ENCODE results near the gene DNAJC24. TPM values are rescaled to one million over a fixed set of nuclear protein-coding genes. Genes with fewer than 3 reads are reported as not detected.

Gene DNAJC24
- total and polyA plus RNA-seq, 2 experiments from 2014 or later: 20.3 to 21.3 TPM

GRCh38 chr11:31327417-31327816 is 42.2 kb upstream of the DNAJC24 start:
- Histone ChIP-seq H3K4me3 (no peak overlapping the region), H3K36me3 (ENCODE audit: insufficient read depth) (no peaks in the 10 kb centered on the region), H3K4me1 (ENCODE audit: insufficient read depth) (no peaks in the 10 kb centered on the region), H3K79me2 (replicated peaks; ENCODE audit: insufficient read depth) (no peaks in the 10 kb centered on the region), H3K4me2 (no peak overlapping the region), H3K27me3 (ENCODE audit: insufficient read depth) (no peaks in the 10 kb centered on the region), H2AFZ (no peak overlapping the region), H3K9me2 (ENCODE audit: insufficient read depth) (no peaks in the 10 kb centered on the region; the same call in 1 of the 2 replicates), H3F3A (replicated peaks; ENCODE audit: low read depth) (no peaks in the 10 kb centered on the region), H3K27ac (ENCODE audit: low read depth) (no peak overlapping the region), H4K20me1 (replicated peaks; ENCODE audit: insufficient read depth) (no peaks in the 10 kb centered on the region)
- TF ChIP-seq ZNF462 (CRISPR knock-in tag; IDR thresholded peaks at IDR 0.05): no peak
- TF ChIP-seq ZNF331 (CRISPR knock-in tag; IDR thresholded peaks at IDR 0.05; ENCODE audit: low read depth): no peak
- Mint-ChIP-seq H3K4me3 (no peak overlapping the region), H3K36me3 (ENCODE audit: low read depth) (peaks cover 3% of the 10 kb centered on the region; the same call in 2 of the 3 replicates), H3K27ac (no peak overlapping the region), H3K27me3 (ENCODE audit: insufficient read depth, low read depth, poor library complexity) (no peaks in the 10 kb centered on the region), H3K9me3 (peaks cover 14% of the 10 kb centered on the region; the same call in 2 of the 3 replicates), H3K4me1 (no peaks in the 10 kb centered on the region)
- no peak for DNase-seq (ENCODE audit: low spot score)
- ATAC-seq: no peak

- Histone ChIP-seq H3K4me2 (no peak overlapping the region), H3F3A (replicated peaks; ENCODE audit: low read depth) (no peaks in the 10 kb centered on the region), H3K79me2 (replicated peaks; ENCODE audit: insufficient read depth) (no peaks in the 10 kb centered on the region), H3K36me3 (ENCODE audit: insufficient read depth) (no peaks in the 10 kb centered on the region), H4K20me1 (replicated peaks; ENCODE audit: insufficient read depth) (no peaks in the 10 kb centered on the region), H3K27ac (ENCODE audit: low read depth) (no peak overlapping the region), H3K4me1 (ENCODE audit: insufficient read depth) (no peaks in the 10 kb centered on the region), H3K27me3 (ENCODE audit: insufficient read depth) (no peaks in the 10 kb centered on the region), H3K4me3 (no peak overlapping the region), H2AFZ (no peak overlapping the region), H3K9me2 (ENCODE audit: insufficient read depth) (no peaks in the 10 kb centered on the region; the same call in 1 of the 2 replicates)
- DNase-seq (ENCODE audit: low spot score): no peak
- peaks cover 14% of the 10 kb centered on the region; the same call in 2 of the 3 replicates for H3K9me3 Mint-ChIP-seq
- H3K4me1 Mint-ChIP-seq: no peaks in the 10 kb centered on the region
- peaks cover 3% of the 10 kb centered on the region; the same call in 2 of the 3 replicates for H3K36me3 Mint-ChIP-seq (ENCODE audit: low read depth)
- peaks cover 4% of the 10 kb centered on the region for H3K27me3 Mint-ChIP-seq (ENCODE audit: insufficient read depth, low read depth, poor library complexity)
- no peak for ATAC-seq
- H3K27ac Mint-ChIP-seq: no peak overlapping the region
- no peak overlapping the region for H3K4me3 Mint-ChIP-seq
- TF ChIP-seq STAT1 (IDR thresholded peaks at IDR 0.05; ENCODE audit: unreplicated experiment) (no peak), POLR2AphosphoS5 (IDR thresholded peaks at IDR 0.05; ENCODE audit: low read depth) (no peak), ZNF114 (CRISPR knock-in tag; IDR thresholded peaks at IDR 0.05) (no peak), ZNF331 (CRISPR knock-in tag; IDR thresholded peaks at IDR 0.05; ENCODE audit: low read depth) (no peak), ETS1 (IDR thresholded peaks at IDR 0.05) (no peak), EZH2 (IDR thresholded peaks at IDR 0.05; ENCODE audit: low read depth, unreplicated experiment) (no peak)
Measured at GRCh38 chr11:31328697-31329096, 41.0 kb upstream of the DNAJC24 start.

All from GM23338 (cell line).